HCT116 (cell line): Measurements from ENCODE around the gene THSD4. TPM values are rescaled to one million over a fixed set of nuclear protein-coding genes. Genes with fewer than 3 reads are reported as not detected.

Experiments
- ATAC-seq: fragments of 200-7000 bp; cut with Tn5 transposase; 2 replicates; pipeline ENCODE4 v1.9.1; 2020; ENCODE audit warnings: mild to moderate bottlenecking, moderate library complexity
- BruUV-seq: library from RNA; stranded (reverse); fragments of 400-500 nt; replicated peaks from 2 replicates; lab custom pipeline; 2021; lab: Mats Ljungman, UMichigan
- CTCF ChIA-PET: fragments of 300-600 bp; sonication (Branson Sonifier 250); formaldehyde crosslinking; loops from one replicate; lab custom pipeline; 2021; ENCODE audit warnings: antibody characterized with exemption; lab: Charles Lee
- POLR2A ChIA-PET: fragments of 300-600, 350-600 bp; sonication (Branson Sonifier 250); formaldehyde crosslinking; loops from one replicate; lab custom pipeline; 2021; ENCODE audit warnings: antibody characterized with exemption; lab: Charles Lee
- RAD21 ChIA-PET, 2 experiments: fragments of 300-600 bp; sonication (Branson Sonifier 250); formaldehyde crosslinking; loops; one replicate each; lab custom pipeline; 2023; ENCODE audit warnings: low total read pairs in 2 of 2; ENCODE audit not compliant: uncharacterized antibody in 2 of 2, unreplicated experiment in 2 of 2, low non-redundant PET in 1 of 2; lab: Charles Lee
- DNase-seq: peaks from one replicate; pipeline ENCODE4 v3.0.0-alpha.2; 2010; ENCODE audit warnings: low read depth, low spot score
- H2AFZ ChIP-seq: fragments of 200-600 bp; shearing (Covaris generic), sonication (generic); 2 replicates; pipeline ENCODE4 v1.6.1; 2017; ENCODE audit warnings: low read depth, mixed run types, mixed read lengths, antibody characterized with exemption, low read length; ENCODE audit not compliant: poor library complexity, severe bottlenecking
- H3K27ac ChIP-seq: 2 replicates; pipeline ENCODE4 v1.5.1; 2012; ENCODE audit warnings: low read depth, low read length
- H3K27me3 ChIP-seq: fragments of 200-600 bp; sonication (generic); 2 replicates; pipeline ENCODE4 v1.6.1; 2016; ENCODE audit warnings: mixed run types, low read length, mixed read lengths; ENCODE audit not compliant: insufficient read depth
- H3K36me3 ChIP-seq, 2 experiments: fragments of 200-500 bp in 1 of 2; fragments of 200-600 bp in 1 of 2; sonication (Bioruptor generic) in 1 of 2; sonication (generic) in 1 of 2; 2 replicates each; pipeline versions ENCODE4 v1.5.1 to v1.6.1; 2014 to 2016; ENCODE audit warnings: low read length in 2 of 2, inconsistent platforms in 1 of 2, mixed read lengths in 1 of 2, mixed run types in 1 of 2; ENCODE audit not compliant: insufficient read depth in 2 of 2, control insufficient read depth in 1 of 2
- H3K4me1 ChIP-seq, 2 experiments: fragments of 200-600 bp in 1 of 2; sonication (generic) in 1 of 2; 2 replicates each; pipeline versions ENCODE4 v1.5.1 to v1.6.1; 2012 to 2017; ENCODE audit warnings: low read length in 2 of 2, inconsistent platforms in 1 of 2, mild to moderate bottlenecking in 1 of 2, mixed read lengths in 1 of 2, mixed run types in 1 of 2, moderate library complexity in 1 of 2; ENCODE audit not compliant: insufficient read depth in 2 of 2, control insufficient read depth in 1 of 2
- H3K4me2 ChIP-seq: fragments of 200-600 bp; sonication (generic); 2 replicates; pipeline ENCODE4 v1.6.1; 2017; ENCODE audit warnings: mixed run types, low read length, mixed read lengths
- H3K4me3 ChIP-seq, 2 experiments: fragments of 200-600 bp in 1 of 2; sonication (generic) in 1 of 2; replicated peaks in 1 of 2; 2 replicates each; pipeline ENCODE4 v1.5.1; 2011 to 2016; ENCODE audit warnings: low read length in 2 of 2, control low read depth in 1 of 2, low read depth in 1 of 2, mild to moderate bottlenecking in 1 of 2, mixed read lengths in 1 of 2, mixed run types in 1 of 2
- H3K79me2 ChIP-seq: fragments of 200-600 bp; sonication (generic); 2 replicates; pipeline ENCODE4 v1.6.1; 2017; ENCODE audit warnings: mild to moderate bottlenecking, mixed run types, low read length, moderate library complexity, mixed read lengths; ENCODE audit not compliant: insufficient read depth
- H3K9ac ChIP-seq: fragments of 200-600 bp; sonication (generic); 2 replicates; pipeline ENCODE4 v1.6.1; 2016; ENCODE audit warnings: low read length, mixed read lengths
- H3K9me2 ChIP-seq: fragments of 200-600 bp; sonication (generic), shearing (Covaris generic); 2 replicates; pipeline ENCODE4 v1.6.1; 2017; ENCODE audit warnings: mixed run types, mild to moderate bottlenecking, moderate library complexity; ENCODE audit not compliant: insufficient read depth
- H3K9me3 ChIP-seq, 2 experiments: fragments of 200-500 bp in 1 of 2; fragments of 200-600 bp in 1 of 2; sonication (Bioruptor generic) in 1 of 2; sonication (generic) in 1 of 2; 2 replicates each; pipeline ENCODE4 v1.6.1; 2014 to 2017; ENCODE audit warnings: low read length in 2 of 2, mixed read lengths in 2 of 2, inconsistent platforms in 1 of 2, low read depth in 1 of 2, mild to moderate bottlenecking in 1 of 2, mixed run types in 1 of 2, moderate library complexity in 1 of 2; ENCODE audit not compliant: control insufficient read depth in 1 of 2, insufficient read depth in 1 of 2
- H4K20me1 ChIP-seq: fragments of 200-600 bp; sonication (generic), shearing (Covaris generic); 2 replicates; pipeline ENCODE4 v1.6.1; 2017; ENCODE audit warnings: mixed run types, mild to moderate bottlenecking, moderate library complexity; ENCODE audit not compliant: insufficient read depth
- ATF3 ChIP-seq: IDR thresholded peaks from 2 replicates; pipeline ENCODE4 v1.6.1; 2012
- CEBPB ChIP-seq: IDR thresholded peaks from 2 replicates; pipeline ENCODE4 v1.6.1; 2012; ENCODE audit warnings: low read depth
- EGR1 ChIP-seq: IDR thresholded peaks from 2 replicates; pipeline ENCODE4 v1.6.1; 2012; ENCODE audit warnings: low read depth
- EZH2 ChIP-seq: fragments of 200-600 bp; sonication (generic); IDR thresholded peaks from 2 replicates; pipeline ENCODE4 v1.6.1; 2017; ENCODE audit warnings: antibody characterized with exemption, mixed run types
- EZH2phosphoT487 ChIP-seq: fragments of 200-600 bp; IDR thresholded peaks from 2 replicates; pipeline ENCODE4 v1.6.1; 2018; ENCODE audit warnings: antibody characterized with exemption, borderline replicate concordance
- FOSL1 ChIP-seq: IDR thresholded peaks from 2 replicates; pipeline ENCODE4 v1.6.1; 2012; ENCODE audit warnings: low read depth
- MAX ChIP-seq: IDR thresholded peaks from 2 replicates; pipeline ENCODE4 v1.6.1; 2012
- RAD21 ChIP-seq: IDR thresholded peaks from 2 replicates; pipeline ENCODE4 v1.6.1; 2012; ENCODE audit warnings: low read depth, mild to moderate bottlenecking
- REST ChIP-seq: IDR thresholded peaks from 2 replicates; pipeline ENCODE4 v1.6.1; 2012; ENCODE audit warnings: low read depth
- SRF ChIP-seq: IDR thresholded peaks from 2 replicates; pipeline ENCODE4 v1.6.1; 2012; ENCODE audit warnings: low read depth
- ZBTB33 ChIP-seq: IDR thresholded peaks from 2 replicates; pipeline ENCODE4 v1.6.1; 2011; ENCODE audit warnings: mild to moderate bottlenecking, low read length, moderate library complexity; ENCODE audit not compliant: insufficient replicate concordance; ENCODE audit errors: extremely low read depth
- ZFX ChIP-seq: fragments of 450-650 bp; IDR thresholded peaks from 2 replicates; pipeline ENCODE4 v1.6.1; 2017
- ZNF274 ChIP-seq: fragments of 200-500 bp; sonication (Bioruptor generic); IDR thresholded peaks from 2 replicates; pipeline ENCODE4 v1.6.1; 2014; ENCODE audit warnings: mild to moderate bottlenecking, low read depth, low read length, inconsistent platforms
- intact Hi-C: fragments of 100-400 bp; cut with micrococcal nuclease; formaldehyde crosslinking; loops from 2 replicates; pipeline ENCODE4 v1.10.0; 2022
- total RNA-seq: library from RNA; stranded (reverse); gene quantifications from one replicate; pipeline ENCODE4 v1.2.1, GENCODE V29; 2021; ENCODE audit not compliant: unreplicated experiment

Gene THSD4
- total RNA-seq, 1 experiment from 2014 or later = 30.5 TPM

GRCh38 chr15:71806452-71806931 is 691.2 kb downstream of the THSD4 start:
- Histone ChIP-seq H2AFZ (no peak overlapping the region), H4K20me1 (no peaks in the 10 kb centered on the region), H3K27me3 (no peaks in the 10 kb centered on the region)
- intact Hi-C loops = loop anchor here (10.0 kb wide), 2 partner anchors 422 to 982 kb away; no protein-coding TSS in a partner anchor
- TF ChIP-seq CEBPB (no peak), RAD21 (no peak)
- TF ChIP-seq, all 23 proteins: peak for 0
- DNase-seq (no peak), ATAC-seq (no peak)
- Histone ChIP-seq H3K4me1 (peaks cover 4 to 6% of the 10 kb centered on the region in 2 experiments; a peak in 3 of 4 replicates), H3K27ac (no peak overlapping the region), H3K4me2 (no peak overlapping the region), H3K79me2 (no peaks in the 10 kb centered on the region), H3K9me2 (no peaks in the 10 kb centered on the region), H3K4me3 (no peak overlapping the region), H3K9ac (no peak overlapping the region), H3K9me3 (no peaks in the 10 kb centered on the region), H3K36me3 (no peaks in the 10 kb centered on the region)
- ChIA-PET POLR2A (no interaction called here), RAD21 (no interaction called here), CTCF (interaction anchor here (7.2 kb wide), 1 partner anchor 350 kb away, joined by 35 read pairs; no protein-coding TSS in a partner anchor)
- BruUV-seq = no TSS peak

- intact Hi-C loops = loop anchor here (10.0 kb wide), 2 partner anchors 422 to 982 kb away; no protein-coding TSS in a partner anchor
- no peaks in the 10 kb centered on the region for H4K20me1 ChIP-seq
- DNase-seq (no peak), ATAC-seq (no peak)
- RAD21 ChIA-PET = no interaction called here
- H3K9me3 ChIP-seq = no peaks in the 10 kb centered on the region
- no peaks in the 10 kb centered on the region for H3K9me2 ChIP-seq
- CTCF ChIA-PET = interaction anchor here (1.2 to 7.2 kb wide), 2 partner anchors 63 to 349 kb away, joined by 3 to 35 read pairs; no protein-coding TSS in a partner anchor
- H3K79me2 ChIP-seq = no peaks in the 10 kb centered on the region
- H3K9ac ChIP-seq = no peak overlapping the region
- peaks cover 4 to 6% of the 10 kb centered on the region in 2 experiments; a peak in 3 of 4 replicates for H3K4me1 ChIP-seq
- TF ChIP-seq EGR1 (no peak), ZFX (no peak), ZBTB33 (no peak), MAX (no peak), EZH2 (no peak), REST (no peak), FOSL1 (no peak), RAD21 (no peak), ATF3 (no peak), EZH2phosphoT487 (no peak), SRF (no peak), ZNF274 (no peak)
- H2AFZ ChIP-seq = no peak overlapping the region
- no peak overlapping the region for H3K4me2 ChIP-seq
- POLR2A ChIA-PET = no interaction called here
- no peak overlapping the region for H3K4me3 ChIP-seq
- no peaks in the 10 kb centered on the region for H3K27me3 ChIP-seq
- no peaks in the 10 kb centered on the region for H3K36me3 ChIP-seq
- H3K27ac ChIP-seq = no peak overlapping the region
- no TSS peak for BruUV-seq
Observed at GRCh38 chr15:71807125-71807629, 691.9 kb downstream of the THSD4 start.
